Liver (tissue), 9 donors: Measurements from ENCODE around the gene EPHA5. TPM values are rescaled to one million over a fixed set of nuclear protein-coding genes. Genes with fewer than 3 reads are reported as not detected.

Experiments used
- DNase-seq: peaks from one replicate; pipeline ENCODE4 v3.0.0-alpha.2; 2017; ENCODE audit warnings: low spot score
- H3K27ac ChIP-seq, 2 donors: one replicate each; pipeline ENCODE4 v1.7.0; 2013; ENCODE audit warnings: inconsistent platforms in 2 of 2, low read length in 2 of 2, control low read depth in 1 of 2, low read depth in 1 of 2, mild to moderate bottlenecking in 1 of 2
- H3K27me3 ChIP-seq, 4 donors: one replicate each; pipeline versions ENCODE4 v1.6.1 to v1.7.0; 2013; ENCODE audit warnings: low read length in 3 of 4, inconsistent platforms in 1 of 4, mild to moderate bottlenecking in 1 of 4, moderate library complexity in 1 of 4; ENCODE audit not compliant: control insufficient read depth in 4 of 4, insufficient read depth in 4 of 4
- H3K36me3 ChIP-seq, 4 donors: one replicate each; pipeline versions ENCODE4 v1.6.1 to v1.7.0; 2013; ENCODE audit warnings: low read length in 3 of 4, mild to moderate bottlenecking in 3 of 4, low read depth in 1 of 4, moderate library complexity in 1 of 4; ENCODE audit not compliant: control insufficient read depth in 4 of 4, insufficient read depth in 3 of 4
- H3K4me1 ChIP-seq, 4 donors: one replicate each; pipeline versions ENCODE4 v1.6.1 to v1.7.0; 2013; ENCODE audit warnings: low read length in 3 of 4, mild to moderate bottlenecking in 3 of 4, moderate library complexity in 1 of 4; ENCODE audit not compliant: control insufficient read depth in 4 of 4, insufficient read depth in 4 of 4
- H3K4me3 ChIP-seq, 3 donors: one replicate each; pipeline versions ENCODE4 v1.6.1 to v1.7.0; 2013; ENCODE audit warnings: low read length in 3 of 3, control low read depth in 1 of 3, low read depth in 1 of 3, mild to moderate bottlenecking in 1 of 3
- H3K9ac ChIP-seq, 2 donors: one replicate each; pipeline ENCODE4 v1.7.0; 2013; ENCODE audit warnings: low read length in 2 of 2, mild to moderate bottlenecking in 2 of 2, moderate library complexity in 2 of 2, control low read depth in 1 of 2, low read depth in 1 of 2
- H3K9me3 ChIP-seq, 4 donors: one replicate each; pipeline versions ENCODE4 v1.6.1 to v1.7.0; 2013; ENCODE audit warnings: low read length in 3 of 4; ENCODE audit not compliant: control insufficient read depth in 4 of 4
- ATF3 ChIP-seq: IDR thresholded peaks from 2 replicates; pipeline ENCODE4 v1.6.1; 2016; ENCODE audit warnings: antibody characterized with exemption
- CTCF ChIP-seq: fragments of 150-350 bp; IDR thresholded peaks from 2 replicates; pipeline ENCODE4 v1.5.1; 2017; ENCODE audit warnings: improper control_type of control experiment, low read depth, low read length; ENCODE audit not compliant: missing input control
- EGR1 ChIP-seq, 2 donors: IDR thresholded peaks; 2 replicates each; pipeline ENCODE4 v1.6.1; 2016 to 2018; ENCODE audit warnings: antibody characterized with exemption in 2 of 2, low read depth in 2 of 2
- FOXA1 ChIP-seq: IDR thresholded peaks from 2 replicates; pipeline ENCODE4 v1.6.1; 2016; ENCODE audit warnings: antibody characterized with exemption
- FOXA2 ChIP-seq: IDR thresholded peaks from 2 replicates; pipeline ENCODE4 v1.6.1; 2016; ENCODE audit warnings: antibody characterized with exemption
- GABPA ChIP-seq, 2 donors: IDR thresholded peaks in 1 of 2; conservative IDR thresholded peaks in 1 of 2; 2 replicates each; pipeline ENCODE4 v1.6.1; 2016; ENCODE audit warnings: antibody characterized with exemption in 2 of 2, mild to moderate bottlenecking in 1 of 2, moderate library complexity in 1 of 2
- HNF4A ChIP-seq, 2 donors: conservative IDR thresholded peaks; 2 replicates each; pipeline ENCODE4 v1.6.1; 2016; ENCODE audit warnings: antibody characterized with exemption in 2 of 2, mild to moderate bottlenecking in 2 of 2
- HNF4G ChIP-seq: IDR thresholded peaks from 2 replicates; pipeline ENCODE4 v1.6.1; 2016; ENCODE audit warnings: antibody characterized with exemption
- JUND ChIP-seq, 2 donors: IDR thresholded peaks; 2 replicates each; pipeline ENCODE4 v1.6.1; 2016; ENCODE audit warnings: antibody characterized with exemption in 2 of 2
- MAX ChIP-seq: IDR thresholded peaks from 2 replicates; pipeline ENCODE4 v1.6.1; 2016; ENCODE audit warnings: antibody characterized with exemption
- NR2F2 ChIP-seq: IDR thresholded peaks from 2 replicates; pipeline ENCODE4 v1.6.1; 2016; ENCODE audit warnings: antibody characterized with exemption
- RAD21 ChIP-seq, 2 donors: IDR thresholded peaks; 2 replicates each; pipeline ENCODE4 v1.6.1; 2016; ENCODE audit warnings: antibody characterized with exemption in 2 of 2, mild to moderate bottlenecking in 2 of 2
- REST ChIP-seq: IDR thresholded peaks from 2 replicates; pipeline ENCODE4 v1.6.1; 2016; ENCODE audit warnings: antibody characterized with exemption, mild to moderate bottlenecking
- RXRA ChIP-seq, 2 donors: IDR thresholded peaks; 2 replicates each; pipeline ENCODE4 v1.6.1; 2017 to 2018; ENCODE audit warnings: antibody characterized with exemption in 2 of 2, mild to moderate bottlenecking in 1 of 2
- SP1 ChIP-seq: IDR thresholded peaks from 2 replicates; pipeline ENCODE4 v1.6.1; 2018; ENCODE audit warnings: antibody characterized with exemption, mild to moderate bottlenecking
- TAF1 ChIP-seq: conservative IDR thresholded peaks from 2 replicates; pipeline ENCODE4 v1.6.1; 2016; ENCODE audit warnings: antibody characterized with exemption, mild to moderate bottlenecking
- YY1 ChIP-seq: IDR thresholded peaks from 2 replicates; pipeline ENCODE4 v1.6.1; 2016; ENCODE audit warnings: antibody characterized with exemption, mild to moderate bottlenecking
- ZBTB33 ChIP-seq: IDR thresholded peaks from 2 replicates; pipeline ENCODE4 v1.6.1; 2016; ENCODE audit warnings: antibody characterized with exemption
- WGBS: extraction: QIAGEN DNeasy Blood & Tissue Kit; methylation state at CpG from one replicate; pipeline ENCODE4 v1.1.7; 2013; 5-methylcytosine and 5-hydroxymethylcytosine counted together
- polyA plus RNA-seq, 2 donors: library from polyadenylated mRNA; stranded (reverse) in 1 of 2; unstranded in 1 of 2; fragments of 200-250 nt in 1 of 2; fragments of >200 nt in 1 of 2; fragmentation: Nextera tagmentation in 1 of 2; extraction: Ambion mirVana in 1 of 2; gene quantifications; one replicate each; pipeline versions ENCODE4 v1.2.1 to v1.2.3, GENCODE V29; 2013 to 2015
- total RNA-seq, 2 donors: library from RNA; depleted of rRNA; stranded (reverse); fragments of >200 nt; gene quantifications; one replicate each; pipeline ENCODE4 v1.2.3, GENCODE V29; 2014
- donor health status: healthy.
- donor health status: healthy.
- donor health status: healthy.
- donor health status: healthy.
- donor health status: healthy.

Gene EPHA5
- total and polyA plus RNA-seq, 4 donors = not detected

- Histone ChIP-seq H3K9me3 (no peaks in the 10 kb centered on the region), H3K27me3 (no peaks in the 10 kb centered on the region), H3K4me1 (no peaks in the 10 kb centered on the region), H3K4me3 (no peak overlapping the region), H3K27ac (no peak overlapping the region), H3K36me3 (no peaks in the 10 kb centered on the region), H3K9ac (no peak overlapping the region)
- DNase-seq = no peak
- TF ChIP-seq SP1 (no peak), HNF4G (no peak), ZBTB33 (no peak), RAD21 (IDR thresholded peaks at IDR 0.05) (no peak), HNF4A (conservative IDR thresholded peaks at IDR 0.05) (no peak), FOXA2 (no peak), CTCF (no peak), YY1 (no peak), GABPA (IDR thresholded peaks at IDR 0.05 in 1 of 2, conservative IDR thresholded peaks at IDR 0.05 in 1 of 2) (no peak), REST (no peak), JUND (IDR thresholded peaks at IDR 0.05) (no peak), MAX (no peak), TAF1 (no peak), FOXA1 (no peak), EGR1 (IDR thresholded peaks at IDR 0.05; ENCODE audit: low read depth in 2 of 2) (no peak), RXRA (IDR thresholded peaks at IDR 0.05) (no peak), NR2F2 (no peak), ATF3 (no peak)
- 38% methylated on average over 1 of the region's 1 CpG for WGBS
Measured at GRCh38 chr4:65381648-65382047, 288.6 kb downstream of the EPHA5 start.
